Measurements from ENCODE around the gene ELP4. TPM values are rescaled to one million over a fixed set of nuclear protein-coding genes. Genes with fewer than 3 reads are reported as not detected.

Gene ELP4
- total RNA-seq, 1 experiment from 2014 or later = 15.2 TPM

- H3K14ac ChIP-seq (ENCODE audit: insufficient read depth, low read length) = no peak overlapping the region
- no peaks in the 10 kb centered on the region; a peak in 1 of 7 replicates for H3K36me3 Mint-ChIP-seq (ENCODE audit: insufficient read depth in 1 of 3, low read depth in 3 of 3)
- H3K4me2 ChIP-seq (ENCODE audit: insufficient read depth, insufficient read length, low read length) = no peak overlapping the region
- H3T11ph ChIP-seq (ENCODE audit: low read length) = no peak overlapping the region
- no peak overlapping the region for H2BK120ac ChIP-seq (ENCODE audit: low read depth, low read length, poor library complexity, severe bottlenecking)
- no peaks in the 10 kb centered on the region for H3K9me3 ChIP-seq (ENCODE audit: control insufficient read depth, low read depth, low read length)
- no peaks in the 10 kb centered on the region for H3K4me1 ChIP-seq (ENCODE audit: insufficient read depth, low read length)
- H3K23me2 ChIP-seq (ENCODE audit: insufficient read length, low read depth, low read length, poor library complexity, severe bottlenecking) = no peaks in the 10 kb centered on the region
- no peaks in the 10 kb centered on the region for H3K4me1 Mint-ChIP-seq
- no peak overlapping the region for H3K9ac ChIP-seq (ENCODE audit: extremely low read depth, insufficient read length, low read length)
- H3K27me3 Mint-ChIP-seq (ENCODE audit: low read depth) = no peaks in the 10 kb centered on the region
- no peak overlapping the region for H2BK5ac ChIP-seq (ENCODE audit: insufficient read length, low read length)
- no peak overlapping the region for H4K91ac ChIP-seq (ENCODE audit: insufficient read length, low read depth, low read length)
- no peak overlapping the region for H4K8ac ChIP-seq (replicated peaks; ENCODE audit: insufficient read length, low read depth, low read length)
- no peak overlapping the region for H3K4ac ChIP-seq (ENCODE audit: low read depth, low read length)
- no peaks in the 10 kb centered on the region for H3K27me3 ChIP-seq (ENCODE audit: insufficient read depth, low read length)
- no peak overlapping the region for H3K4me3 Mint-ChIP-seq
- H4K20me1 ChIP-seq (ENCODE audit: control insufficient read depth, insufficient read depth, insufficient read length) = no peaks in the 10 kb centered on the region
- no peak overlapping the region for H4K5ac ChIP-seq (ENCODE audit: insufficient read length, low read depth, low read length)
- no peak overlapping the region for H3K27ac Mint-ChIP-seq
- TF ChIP-seq CTCF (conservative IDR thresholded peaks at IDR 0.05) = no peak
- no peaks in the 10 kb centered on the region for H3K9me3 Mint-ChIP-seq
- no peaks in the 10 kb centered on the region for H3K79me2 ChIP-seq (ENCODE audit: insufficient read depth, low read length)
- no CpG with 5 or more reads among the region's 4 CpGs for WGBS (ENCODE audit: extremely low coverage, insufficient read length, low lambda C conversion rate)
- no peak overlapping the region for H3K56ac ChIP-seq (ENCODE audit: insufficient read length, low read depth, low read length)
- no peak overlapping the region for H2BK15ac ChIP-seq (ENCODE audit: low read depth, low read length)
- H3K27ac ChIP-seq (ENCODE audit: insufficient read length, low read depth, low read length) = no peak overlapping the region
- H3K23ac ChIP-seq (ENCODE audit: insufficient read length, low read depth, low read length) = no peak overlapping the region
- no peaks in the 10 kb centered on the region for H3K79me1 ChIP-seq (ENCODE audit: insufficient read depth, low read depth, low read length, poor library complexity, severe bottlenecking)
- H2AK5ac ChIP-seq (ENCODE audit: insufficient read length, low read length) = no peak overlapping the region
- H2BK12ac ChIP-seq (ENCODE audit: insufficient read length, low read depth, low read length) = no peak overlapping the region
- H3K18ac ChIP-seq (ENCODE audit: insufficient read length, low read depth, low read length) = no peak overlapping the region
- no peak overlapping the region for H2BK20ac ChIP-seq (ENCODE audit: low read depth, low read length, poor library complexity, severe bottlenecking)
- no peak overlapping the region for H2AFZ ChIP-seq (ENCODE audit: low read length)
- no peak for DNase-seq
Observed at GRCh38 chr11:31687861-31688260, 178.3 kb downstream of the ELP4 start.

Measured in H9 (cell line).